HG03196 (cell line): ENCODE data around the gene SUB1.

ENCODE experiments used
- ATAC-seq: cut with Tn5 transposase; IDR thresholded peaks from one replicate; pipeline ENCODE4 v1.9.1; 2021; ENCODE audit not compliant: unreplicated experiment

The SUB1 gene

GRCh38 chr5:32642276-32643002 lies 57.1 kb downstream of the SUB1 start:
- ATAC-seq = no peak

GRCh38 chr5:32645246-32645645 lies 59.9 kb downstream of the SUB1 start:
- ATAC-seq = no peak

GRCh38 chr5:32646061-32646969 lies 61.0 kb downstream of the SUB1 start:
- no peak for ATAC-seq

GRCh38 chr5:32651088-32651487 lies 65.7 kb downstream of the SUB1 start:
- ATAC-seq = no peak

GRCh38 chr5:32651638-32652037 lies 66.3 kb downstream of the SUB1 start:
- ATAC-seq = no peak
